GM12878 (cell line): ENCODE measurements around the gene MRPL12.

Experiments
- HDAC6 ChIP-seq: fragments of 200-600 bp; sonication (generic); IDR thresholded peaks from one replicate; pipeline ENCODE4 v1.8.0; 2017; ENCODE audit warnings: antibody characterized with exemption; ENCODE audit not compliant: unreplicated experiment
- STAT1 ChIP-seq: fragments of 450-650 bp; conservative IDR thresholded peaks from 2 replicates; pipeline ENCODE4 v1.6.1; 2014; ENCODE audit warnings: antibody characterized with exemption, mild to moderate bottlenecking
- TBL1XR1 ChIP-seq: IDR thresholded peaks from 2 replicates; pipeline ENCODE4 v1.6.1; 2012; ENCODE audit warnings: low read depth, low read length, improper control_type of control experiment

DNA sequence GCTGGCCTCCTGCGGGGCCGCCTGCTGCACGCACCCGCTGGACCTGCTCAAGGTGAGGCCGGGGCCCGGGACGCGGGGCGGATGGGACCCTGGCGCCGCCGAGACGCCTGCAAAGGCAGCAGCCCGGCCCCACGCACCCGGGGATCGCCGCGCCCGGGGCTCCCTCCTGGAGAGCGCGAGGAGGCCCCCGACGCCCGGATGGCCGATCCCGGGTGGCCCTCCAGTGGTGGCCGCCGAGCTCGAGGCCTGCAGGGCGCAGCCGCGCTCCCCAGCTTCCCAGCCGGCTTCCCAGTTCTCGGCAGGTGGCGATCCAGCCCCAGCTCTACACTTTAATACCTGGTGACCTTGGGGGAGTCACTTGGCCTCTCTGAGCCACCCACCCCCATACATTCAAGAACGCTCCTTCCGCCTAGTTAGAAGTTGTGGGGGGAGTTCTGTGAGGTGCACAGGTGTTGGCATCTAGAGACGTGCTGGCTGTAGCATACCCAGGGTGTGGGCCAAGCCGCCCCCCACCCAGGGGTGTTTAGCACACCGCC, 9.4 kb downstream of the MRPL12 start:
- TF ChIP-seq STAT1, result no peak
- no peak for TF ChIP-seq HDAC6
- TF ChIP-seq TBL1XR1, result no peak
